H1 (cell line): ENCODE data around the gene CIITA. TPM values are rescaled to one million over a fixed set of nuclear protein-coding genes. Genes with fewer than 3 reads are reported as not detected.

Experiments used
- CTCF ChIA-PET: fragments of 300-600 bp; sonication (Branson Sonifier 250); formaldehyde crosslinking; loops from one replicate; lab custom pipeline; 2021; ENCODE audit not compliant: partially characterized antibody; lab: Charles Lee
- POLR2A ChIA-PET: fragments of 300-600 bp; sonication (Branson Sonifier 250); formaldehyde crosslinking; loops from one replicate; lab custom pipeline; 2021; ENCODE audit warnings: inconsistent platforms; ENCODE audit not compliant: partially characterized antibody; lab: Charles Lee
- DNase-seq, 2 experiments: peaks; one replicate each; pipeline versions ENCODE4 v3.0.0 to v3.0.0-alpha.2; 2010 to 2022; ENCODE audit warnings: low spot score in 2 of 2, low read depth in 1 of 2, mixed read lengths in 1 of 2
- FAIRE-seq: peaks from 2 replicates; lab custom pipeline; 2011; peaks lifted over from hg19 to GRCh38; lab: Jason Lieb, UNC
- H2AFZ ChIP-seq: 2 replicates; pipeline ENCODE4 v1.8.1; 2012; ENCODE audit warnings: low read length, inconsistent platforms
- H2AK5ac ChIP-seq: 2 replicates; pipeline ENCODE4 v1.6.1; 2013; ENCODE audit warnings: low read depth, low read length
- H2BK120ac ChIP-seq: replicated peaks from 2 replicates; pipeline ENCODE3; 2013; ENCODE audit warnings: low read depth, low read length, inconsistent platforms
- H2BK12ac ChIP-seq: 2 replicates; pipeline ENCODE4 v1.6.1; 2013; ENCODE audit warnings: low read depth, low read length
- H2BK15ac ChIP-seq: 2 replicates; pipeline ENCODE4 v1.6.1; 2013; ENCODE audit warnings: low read length
- H2BK20ac ChIP-seq: 2 replicates; pipeline ENCODE4 v1.6.1; 2013; ENCODE audit warnings: low read length
- H2BK5ac ChIP-seq: 2 replicates; pipeline ENCODE4 v1.6.1; 2013; ENCODE audit warnings: low read depth, low read length
- H3K14ac ChIP-seq: 2 replicates; pipeline ENCODE4 v1.6.1; 2013; ENCODE audit warnings: inconsistent platforms; ENCODE audit not compliant: insufficient read length
- H3K18ac ChIP-seq: 2 replicates; pipeline ENCODE4 v1.6.1; 2013; ENCODE audit warnings: low read length; ENCODE audit errors: extremely low read depth
- H3K23ac ChIP-seq: 2 replicates; pipeline ENCODE4 v1.6.1; 2013; ENCODE audit warnings: inconsistent platforms; ENCODE audit not compliant: insufficient read length
- H3K23me2 ChIP-seq: 2 replicates; pipeline ENCODE4 v1.6.1; 2013; ENCODE audit warnings: low read depth, low read length
- H3K27ac ChIP-seq: 2 replicates; pipeline ENCODE4 v1.6.1; 2011; ENCODE audit warnings: low read depth, low read length, inconsistent platforms
- H3K27me3 ChIP-seq, 4 experiments: replicated peaks in 1 of 4; 1 replicate in 1 of 4; 2 replicates in 3 of 4; pipeline versions ENCODE4 v1.6.1 to v1.8.1; 2011 to 2013; ENCODE audit warnings: low read length in 3 of 4, mild to moderate bottlenecking in 3 of 4, inconsistent platforms in 2 of 4, mixed read lengths in 2 of 4, moderate library complexity in 1 of 4; ENCODE audit not compliant: control insufficient read depth in 3 of 4, insufficient read depth in 3 of 4; ENCODE audit errors: extremely low read depth in 1 of 4
- H3K36me3 ChIP-seq, 4 experiments: 2 replicates each; pipeline versions ENCODE4 v1.6.1 to v1.8.1; 2011 to 2013; ENCODE audit warnings: mild to moderate bottlenecking in 4 of 4, low read length in 3 of 4, moderate library complexity in 2 of 4, control low read depth in 1 of 4, inconsistent platforms in 1 of 4; ENCODE audit not compliant: insufficient read depth in 4 of 4, control insufficient read depth in 2 of 4
- H3K4ac ChIP-seq: replicated peaks from 2 replicates; pipeline ENCODE3; 2013; ENCODE audit warnings: low read length, low read depth, mixed read lengths, inconsistent platforms; ENCODE audit not compliant: insufficient read length
- H3K4me1 ChIP-seq, 4 experiments: replicated peaks in 1 of 4; 1 replicate in 1 of 4; 2 replicates in 3 of 4; pipeline versions ENCODE4 v1.6.1 to v1.8.1; 2011 to 2013; ENCODE audit warnings: low read length in 3 of 4, inconsistent platforms in 2 of 4, mixed read lengths in 1 of 4; ENCODE audit not compliant: insufficient read depth in 4 of 4, control insufficient read depth in 3 of 4
- H3K4me2 ChIP-seq, 2 experiments: 2 replicates each; pipeline versions ENCODE4 v1.6.1 to v1.8.1; 2011 to 2013; ENCODE audit warnings: low read depth in 2 of 2, low read length in 2 of 2, control low read depth in 1 of 2, inconsistent platforms in 1 of 2, mild to moderate bottlenecking in 1 of 2; ENCODE audit not compliant: insufficient read depth in 1 of 2
- H3K4me3 ChIP-seq, 4 experiments: fragments of 200-600, 300-600 bp in 1 of 4; sonication (generic), shearing (Covaris generic), sonication (Bioruptor Twin) in 1 of 4; 2 replicates each; pipeline versions ENCODE4 v1.5.1 to v1.8.1; 2011 to 2016; ENCODE audit warnings: low read length in 4 of 4, low read depth in 3 of 4, control low read depth in 2 of 4, inconsistent platforms in 2 of 4, mild to moderate bottlenecking in 2 of 4, mixed read lengths in 1 of 4, moderate library complexity in 1 of 4; ENCODE audit not compliant: insufficient read depth in 2 of 4; ENCODE audit errors: extremely low read depth in 1 of 4
- H3K56ac ChIP-seq: replicated peaks from 2 replicates; pipeline ENCODE3; 2013; ENCODE audit warnings: low read depth, mild to moderate bottlenecking, mixed read lengths, low read length, inconsistent platforms; ENCODE audit not compliant: insufficient read length
- H3K79me1 ChIP-seq: 2 replicates; pipeline ENCODE4 v1.6.1; 2013; ENCODE audit warnings: low read depth, low read length, control low read depth
- H3K79me2 ChIP-seq, 2 experiments: 2 replicates each; pipeline versions ENCODE4 v1.6.1 to v1.8.1; 2012 to 2013; ENCODE audit warnings: low read length in 2 of 2, mild to moderate bottlenecking in 2 of 2, inconsistent platforms in 1 of 2; ENCODE audit not compliant: insufficient read depth in 2 of 2, control insufficient read depth in 1 of 2
- H3K9ac ChIP-seq, 4 experiments: replicated peaks in 1 of 4; 1 replicate in 1 of 4; 2 replicates in 3 of 4; pipeline versions ENCODE4 v1.6.1 to v1.8.1; 2011 to 2013; ENCODE audit warnings: low read depth in 3 of 4, low read length in 3 of 4, control low read depth in 2 of 4, mild to moderate bottlenecking in 2 of 4, moderate library complexity in 2 of 4, inconsistent platforms in 1 of 4; ENCODE audit errors: extremely low read depth in 1 of 4
- H3K9me3 ChIP-seq, 2 experiments: 2 replicates each; pipeline versions ENCODE4 v1.6.1 to v1.8.1; 2012 to 2013; ENCODE audit warnings: mild to moderate bottlenecking in 2 of 2, moderate library complexity in 2 of 2, control low read depth in 1 of 2, inconsistent platforms in 1 of 2, low read depth in 1 of 2, low read length in 1 of 2, mixed read lengths in 1 of 2; ENCODE audit not compliant: insufficient read depth in 2 of 2
- H4K20me1 ChIP-seq, 2 experiments: replicated peaks in 1 of 2; 2 replicates each; pipeline versions ENCODE3 to v1.8.1; 2011 to 2013; ENCODE audit warnings: inconsistent platforms in 2 of 2, low read length in 2 of 2, mild to moderate bottlenecking in 1 of 2; ENCODE audit not compliant: insufficient read depth in 2 of 2, control insufficient read depth in 1 of 2
- H4K5ac ChIP-seq: 2 replicates; pipeline ENCODE4 v1.6.1; 2013; ENCODE audit warnings: low read length, low read depth, mixed read lengths, inconsistent platforms; ENCODE audit not compliant: insufficient read length
- H4K8ac ChIP-seq: 2 replicates; pipeline ENCODE4 v1.8.0; 2013; ENCODE audit warnings: mild to moderate bottlenecking, moderate library complexity, low read length, inconsistent platforms; ENCODE audit not compliant: insufficient read depth; ENCODE audit errors: extremely low read depth
- H4K91ac ChIP-seq: replicated peaks from 2 replicates; pipeline ENCODE3; 2013; ENCODE audit warnings: low read length, mixed read lengths, inconsistent platforms; ENCODE audit not compliant: insufficient read length
- HDAC2 ChIP-seq, 2 experiments: fragments of 300-600 bp in 1 of 2; sonication (generic) in 1 of 2; IDR thresholded peaks; 2 replicates each; pipeline ENCODE4 v1.6.1; 2011 to 2012; ENCODE audit warnings: low read depth in 2 of 2, low read length in 2 of 2, mild to moderate bottlenecking in 2 of 2, moderate library complexity in 2 of 2, borderline replicate concordance in 1 of 2, inconsistent platforms in 1 of 2
- MAFK ChIP-seq: IDR thresholded peaks from 2 replicates; pipeline ENCODE4 v1.6.1; 2012; ENCODE audit warnings: low read depth, mild to moderate bottlenecking, improper control_type of control experiment, low read length
- WGBS, 2 experiments: shearing (Covaris generic) in 1 of 2; methylation state at CpG; one replicate each; pipeline versions ENCODE4 v1.1.6 to v1.1.7; 2013 to 2015; ENCODE audit warnings: low lambda C conversion rate in 2 of 2, mixed read lengths in 2 of 2, inconsistent platforms in 1 of 2, low coverage in 1 of 2, missing lambda C conversion rate in 1 of 2; ENCODE audit not compliant: insufficient replicate concordance in 2 of 2, insufficient coverage in 1 of 2, insufficient read length in 1 of 2; ENCODE audit errors: extremely low coverage in 1 of 2, missing lambda C conversion rate in 1 of 2; 5-methylcytosine and 5-hydroxymethylcytosine counted together
- polyA plus RNA-seq, 7 experiments: library from polyadenylated mRNA; depleted of rRNA in 3 of 7; stranded (reverse) in 5 of 7; unstranded in 2 of 7; fragments of >200 nt in 5 of 7; fragments of 200-250 nt in 2 of 7; gene quantifications; 1 replicate in 5 of 7; 2 replicates in 1 of 7; 4 replicates in 1 of 7; pipeline versions ENCODE4 v1.2.1 to v1.2.3, GENCODE V29; 2011 to 2013; ENCODE audit warnings: missing spikeins in 2 of 7, mixed read lengths in 2 of 7
- total RNA-seq: library from RNA; stranded (reverse); fragmentation: NEBNext Ultra II Directional; extraction: Animal tissue kit (Norgen Biotek cat#: 25700); gene quantifications from 2 replicates; pipeline ENCODE4 v1.2.1, GENCODE V29; 2021
- TF ChIP-seq, protein P1 (sequence below): IDR thresholded peaks from 2 replicates; pipeline ENCODE4 v1.6.1; 2012; ENCODE audit warnings: inconsistent platforms
- TF ChIP-seq, protein P2 (sequence below): IDR thresholded peaks from 2 replicates; pipeline ENCODE4 v1.6.1; 2012; ENCODE audit warnings: low read length, inconsistent platforms

The CIITA gene
- total and polyA plus RNA-seq, 2 of the 8 experiments (the other 6 are each of a cell fraction or from before 2014, with no cell fraction given), result 0.07 to 0.17 TPM

DNA sequence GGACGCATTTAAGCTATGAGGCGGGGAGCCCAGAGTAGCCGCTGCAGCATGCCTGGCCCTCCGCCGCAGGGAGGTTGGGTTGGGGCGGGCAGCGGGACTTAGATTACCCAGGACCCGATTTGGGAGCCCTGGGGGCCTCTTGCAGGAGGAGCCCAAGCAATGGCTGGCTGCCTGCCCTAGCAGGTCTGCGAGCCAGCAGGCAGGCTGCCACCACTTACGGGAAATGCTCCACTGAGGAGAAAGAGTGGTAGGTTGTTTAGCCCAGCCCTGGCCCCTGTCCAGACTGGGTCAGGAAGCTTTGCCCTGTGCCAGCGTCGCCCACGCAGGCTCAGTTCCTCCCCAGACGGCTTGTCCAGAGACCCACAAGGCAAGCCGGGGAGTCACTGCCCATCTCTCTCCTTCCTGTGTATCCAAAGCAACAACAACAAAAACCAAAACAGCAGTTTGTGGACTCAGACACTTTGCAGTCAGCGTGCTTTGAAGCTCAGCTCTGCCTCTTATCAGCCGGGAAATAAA is 48.1 kb upstream of the CIITA start:
- Histone ChIP-seq H3K14ac (no peak overlapping the region), H2BK20ac (no peak overlapping the region), H2BK120ac (no peak overlapping the region), H3K4ac (no peak overlapping the region), H3K4me2 (no peak overlapping the region), H4K5ac (no peak overlapping the region), H3K27ac (no peak overlapping the region), H2BK12ac (0 out of 2 replicates have a peak overlapping the region, but pooled peaks have one; percentile 39), H4K20me1 (no peaks in the 10 kb centered on the region), H2AK5ac (no peak overlapping the region), H3K4me3 (no peak overlapping the region), H3K27me3 (peaks cover 0 to 3% (median 0%) of the 10 kb centered on the region in 4 experiments; a peak in 1 of 7 replicates), H3K9ac (no peak overlapping the region; a peak in 1 of 7 replicates), H3K9me3 (no peaks in the 10 kb centered on the region), H3K56ac (no peak overlapping the region), H2BK5ac (no peak overlapping the region), H3K23me2 (no peaks in the 10 kb centered on the region), H3K23ac (no peak overlapping the region), H3K79me1 (no peaks in the 10 kb centered on the region), H2AFZ (peak overlapping the region; percentile 85), H3K79me2 (no peaks in the 10 kb centered on the region), H3K4me1 (peaks cover 0 to 3% (median 0%) of the 10 kb centered on the region in 4 experiments; a peak in 1 of 7 replicates), H3K18ac (no peak overlapping the region; the same call in none of the 2 replicates), H4K91ac (peak overlapping the region; percentile 40), H2BK15ac (0 out of 2 replicates have a peak overlapping the region, but pooled peaks have one; percentile 46), H4K8ac (peak overlapping the region; percentile 62; the same call in 1 of the 2 replicates), H3K36me3 (no peaks in the 10 kb centered on the region)
- POLR2A ChIA-PET, result interaction anchor here (0.9 kb wide), 1 partner anchor 97 kb away, joined by 3 read pairs; no protein-coding TSS in a partner anchor
- TF ChIP-seq, protein P1, sequence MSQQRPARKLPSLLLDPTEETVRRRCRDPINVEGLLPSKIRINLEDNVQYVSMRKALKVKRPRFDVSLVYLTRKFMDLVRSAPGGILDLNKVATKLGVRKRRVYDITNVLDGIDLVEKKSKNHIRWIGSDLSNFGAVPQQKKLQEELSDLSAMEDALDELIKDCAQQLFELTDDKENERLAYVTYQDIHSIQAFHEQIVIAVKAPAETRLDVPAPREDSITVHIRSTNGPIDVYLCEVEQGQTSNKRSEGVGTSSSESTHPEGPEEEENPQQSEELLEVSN, result no peak
- TF ChIP-seq MAFK, result no peak
- TF ChIP-seq HDAC2 (IDR thresholded peaks at IDR 0.05; ENCODE audit: borderline replicate concordance in 1 of 2, low read depth in 2 of 2, low read length in 2 of 2), result no peak
- TF ChIP-seq, protein P2, sequence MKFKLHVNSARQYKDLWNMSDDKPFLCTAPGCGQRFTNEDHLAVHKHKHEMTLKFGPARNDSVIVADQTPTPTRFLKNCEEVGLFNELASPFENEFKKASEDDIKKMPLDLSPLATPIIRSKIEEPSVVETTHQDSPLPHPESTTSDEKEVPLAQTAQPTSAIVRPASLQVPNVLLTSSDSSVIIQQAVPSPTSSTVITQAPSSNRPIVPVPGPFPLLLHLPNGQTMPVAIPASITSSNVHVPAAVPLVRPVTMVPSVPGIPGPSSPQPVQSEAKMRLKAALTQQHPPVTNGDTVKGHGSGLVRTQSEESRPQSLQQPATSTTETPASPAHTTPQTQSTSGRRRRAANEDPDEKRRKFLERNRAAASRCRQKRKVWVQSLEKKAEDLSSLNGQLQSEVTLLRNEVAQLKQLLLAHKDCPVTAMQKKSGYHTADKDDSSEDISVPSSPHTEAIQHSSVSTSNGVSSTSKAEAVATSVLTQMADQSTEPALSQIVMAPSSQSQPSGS, result no peak
- 89% methylated on average over 16 of the region's 17 CpGs; no CpG with 5 or more reads in 1 of the 2 experiments for WGBS, 2 experiments
- CTCF ChIA-PET, result interaction anchor here (1.7 kb wide), 1 partner anchor 11 kb away, joined by 3 read pairs; no protein-coding TSS in a partner anchor
- FAIRE-seq (no peak), DNase-seq (peak in 1 of 2 experiments; percentile 49)
